C4-2B (cell line): ENCODE data around the gene LEMD1.

Experiments used
- H3K27ac ChIP-seq: fragments of 450-650 bp; 2 replicates; pipeline ENCODE4 v1.5.1; 2017
- ZFX ChIP-seq: fragments of 450-650 bp; IDR thresholded peaks from 2 replicates; pipeline ENCODE4 v1.6.1; 2017
- TF ChIP-seq, protein P1 (sequence below): fragments of 450-650 bp; conservative IDR thresholded peaks from 2 replicates; pipeline ENCODE4 v1.5.1; 2017; ENCODE audit warnings: mild to moderate bottlenecking

Gene LEMD1, protein sequence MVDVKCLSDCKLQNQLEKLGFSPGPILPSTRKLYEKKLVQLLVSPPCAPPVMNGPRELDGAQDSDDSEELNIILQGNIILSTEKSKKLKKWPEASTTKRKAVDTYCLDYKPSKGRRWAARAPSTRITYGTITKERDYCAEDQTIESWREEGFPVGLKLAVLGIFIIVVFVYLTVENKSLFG

DNA sequence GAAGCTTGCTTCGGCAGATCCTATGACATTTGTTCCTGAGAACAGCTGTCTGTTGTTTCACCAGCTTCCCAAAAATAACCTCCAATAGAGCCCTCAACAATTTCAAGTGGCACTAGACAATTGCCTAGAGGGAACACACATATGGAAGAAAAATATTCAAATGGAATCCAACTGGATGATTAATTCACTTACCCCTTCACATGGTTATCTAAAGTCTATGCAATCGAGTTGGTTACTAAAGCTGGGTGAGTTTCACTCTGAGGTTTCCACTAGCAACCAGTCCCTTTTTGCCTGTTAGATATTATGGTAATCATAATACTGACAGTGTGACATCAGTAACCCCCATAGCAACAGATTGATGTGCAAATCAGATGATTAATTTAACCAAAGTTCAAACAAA is at the start of gene LEMD1:
Gene LEMD1, minus strand, starts transcription at position 259 of the 400 bp plus-strand sequence. CDS start 1,520 bp downstream, outside the sequence.
- TF ChIP-seq ZFX: no peak
- H3K27ac ChIP-seq: no peak within 1 kb of the TSS

DNA sequence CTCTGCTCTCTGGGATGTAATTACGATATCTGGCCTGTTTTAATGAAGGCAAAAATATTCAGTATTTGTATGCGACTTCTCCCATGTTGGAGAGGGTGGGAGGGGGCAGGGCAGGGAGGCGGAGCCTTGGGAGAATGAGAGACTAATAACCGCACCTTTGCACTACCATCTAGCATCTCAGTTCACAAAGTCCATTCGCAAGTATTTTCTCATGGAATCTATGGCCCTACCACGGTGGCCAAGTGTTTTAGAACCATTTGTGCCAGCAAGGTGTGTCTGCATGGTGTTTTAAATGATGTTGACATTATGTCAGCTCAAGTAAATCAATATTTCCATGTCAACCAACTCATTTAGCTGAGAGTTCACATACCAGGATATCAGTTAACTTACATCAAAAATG is 48.3 kb upstream of the LEMD1 start:
- TF ChIP-seq, protein P1, sequence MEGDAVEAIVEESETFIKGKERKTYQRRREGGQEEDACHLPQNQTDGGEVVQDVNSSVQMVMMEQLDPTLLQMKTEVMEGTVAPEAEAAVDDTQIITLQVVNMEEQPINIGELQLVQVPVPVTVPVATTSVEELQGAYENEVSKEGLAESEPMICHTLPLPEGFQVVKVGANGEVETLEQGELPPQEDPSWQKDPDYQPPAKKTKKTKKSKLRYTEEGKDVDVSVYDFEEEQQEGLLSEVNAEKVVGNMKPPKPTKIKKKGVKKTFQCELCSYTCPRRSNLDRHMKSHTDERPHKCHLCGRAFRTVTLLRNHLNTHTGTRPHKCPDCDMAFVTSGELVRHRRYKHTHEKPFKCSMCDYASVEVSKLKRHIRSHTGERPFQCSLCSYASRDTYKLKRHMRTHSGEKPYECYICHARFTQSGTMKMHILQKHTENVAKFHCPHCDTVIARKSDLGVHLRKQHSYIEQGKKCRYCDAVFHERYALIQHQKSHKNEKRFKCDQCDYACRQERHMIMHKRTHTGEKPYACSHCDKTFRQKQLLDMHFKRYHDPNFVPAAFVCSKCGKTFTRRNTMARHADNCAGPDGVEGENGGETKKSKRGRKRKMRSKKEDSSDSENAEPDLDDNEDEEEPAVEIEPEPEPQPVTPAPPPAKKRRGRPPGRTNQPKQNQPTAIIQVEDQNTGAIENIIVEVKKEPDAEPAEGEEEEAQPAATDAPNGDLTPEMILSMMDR: no peak
- no peak for TF ChIP-seq ZFX

DNA sequence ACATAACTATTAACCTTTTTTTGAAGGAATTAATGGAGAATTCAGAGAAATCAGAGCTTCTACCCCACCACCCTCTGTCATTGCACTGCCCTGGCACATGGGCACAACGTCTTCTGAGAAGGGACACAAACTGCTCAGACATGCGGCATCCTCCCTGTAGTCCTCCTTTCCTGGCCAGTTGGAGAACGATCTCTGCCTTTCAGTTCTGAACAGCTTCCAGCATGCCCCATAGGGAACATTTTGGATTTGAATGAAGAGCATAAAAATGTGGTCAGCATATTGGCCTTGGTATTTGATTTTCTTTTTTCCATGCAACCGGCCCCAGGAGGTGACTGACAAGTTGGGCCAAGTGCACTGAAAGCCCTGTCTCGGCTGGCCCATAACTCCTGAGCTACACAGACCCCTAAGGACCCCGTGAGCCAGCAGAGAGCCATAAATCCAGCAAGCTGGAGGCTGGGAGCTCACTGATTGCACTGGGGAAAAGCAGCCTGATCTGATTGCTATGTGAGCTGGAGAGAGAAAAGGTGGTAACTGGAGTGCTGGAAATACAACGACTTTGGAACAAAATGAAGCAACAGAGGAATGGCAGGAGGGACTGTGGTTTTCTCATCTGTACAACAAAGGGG is 44.9 kb upstream of the LEMD1 start:
- TF ChIP-seq, protein P1: no peak
- no peak for TF ChIP-seq ZFX
- no peak overlapping the region for H3K27ac ChIP-seq

More for the DNA sequence above, 48.3 kb upstream of the LEMD1 start:
- no peak overlapping the region for H3K27ac ChIP-seq

DNA sequence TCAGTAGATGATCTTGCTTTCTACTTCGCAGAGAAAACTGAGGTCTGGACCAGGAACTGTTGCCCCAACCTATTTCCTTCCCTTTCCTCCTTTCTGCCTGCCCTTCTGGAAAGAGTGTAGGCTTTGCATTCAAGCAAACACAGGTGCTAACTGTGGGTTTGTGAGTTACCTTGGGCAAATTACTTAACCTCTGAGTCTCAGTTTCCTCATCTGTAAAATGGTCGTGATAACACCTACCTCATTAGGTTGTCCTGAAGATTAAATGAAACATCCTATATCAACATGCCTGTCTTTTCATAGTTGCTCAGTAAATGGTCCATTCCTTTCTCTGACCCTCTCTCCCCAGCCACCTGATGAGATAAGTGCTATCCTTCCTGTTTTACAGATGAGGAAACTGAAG is 43.5 kb upstream of the LEMD1 start:
- TF ChIP-seq, protein P1: no peak
- no peak for TF ChIP-seq ZFX
- no peak overlapping the region for H3K27ac ChIP-seq

DNA sequence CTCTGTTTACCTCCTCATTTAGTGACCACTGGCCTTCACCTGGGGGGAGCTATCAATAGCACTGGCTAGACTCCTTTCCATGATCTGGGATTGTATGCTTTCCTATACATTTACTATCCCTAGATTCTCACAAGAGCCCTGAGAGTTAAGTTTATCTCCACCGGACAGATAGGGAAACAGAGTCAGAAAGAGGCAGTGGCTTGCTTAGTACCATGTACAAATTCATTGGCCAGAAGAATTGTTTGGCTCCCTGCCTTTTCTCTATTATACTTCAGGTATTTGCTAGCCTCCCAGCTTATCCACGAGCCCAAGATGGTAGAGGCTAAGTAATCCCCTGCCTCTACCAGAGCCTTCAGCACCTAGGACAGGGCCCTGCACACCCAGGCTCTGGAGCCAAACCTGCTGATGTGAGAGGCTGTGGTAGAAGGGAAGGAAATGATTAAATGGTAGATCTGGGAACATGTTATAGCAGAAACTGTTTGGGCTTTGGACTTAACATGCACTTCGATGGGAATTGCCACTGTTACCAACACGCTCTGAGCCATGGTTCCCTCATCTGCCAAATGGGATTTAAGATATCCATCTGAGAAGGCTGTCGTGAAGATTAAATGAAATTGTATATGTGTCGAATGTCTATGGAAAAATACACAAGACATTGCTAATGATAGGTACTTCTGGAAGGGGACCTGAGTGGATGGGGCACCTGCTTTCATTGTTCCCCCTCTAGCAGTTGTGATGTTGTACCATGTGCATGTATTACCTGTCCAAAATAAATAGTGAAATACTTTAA is 37.1 kb upstream of the LEMD1 start:
- no peak overlapping the region for H3K27ac ChIP-seq
- TF ChIP-seq, protein P1: no peak
- TF ChIP-seq ZFX: no peak

DNA sequence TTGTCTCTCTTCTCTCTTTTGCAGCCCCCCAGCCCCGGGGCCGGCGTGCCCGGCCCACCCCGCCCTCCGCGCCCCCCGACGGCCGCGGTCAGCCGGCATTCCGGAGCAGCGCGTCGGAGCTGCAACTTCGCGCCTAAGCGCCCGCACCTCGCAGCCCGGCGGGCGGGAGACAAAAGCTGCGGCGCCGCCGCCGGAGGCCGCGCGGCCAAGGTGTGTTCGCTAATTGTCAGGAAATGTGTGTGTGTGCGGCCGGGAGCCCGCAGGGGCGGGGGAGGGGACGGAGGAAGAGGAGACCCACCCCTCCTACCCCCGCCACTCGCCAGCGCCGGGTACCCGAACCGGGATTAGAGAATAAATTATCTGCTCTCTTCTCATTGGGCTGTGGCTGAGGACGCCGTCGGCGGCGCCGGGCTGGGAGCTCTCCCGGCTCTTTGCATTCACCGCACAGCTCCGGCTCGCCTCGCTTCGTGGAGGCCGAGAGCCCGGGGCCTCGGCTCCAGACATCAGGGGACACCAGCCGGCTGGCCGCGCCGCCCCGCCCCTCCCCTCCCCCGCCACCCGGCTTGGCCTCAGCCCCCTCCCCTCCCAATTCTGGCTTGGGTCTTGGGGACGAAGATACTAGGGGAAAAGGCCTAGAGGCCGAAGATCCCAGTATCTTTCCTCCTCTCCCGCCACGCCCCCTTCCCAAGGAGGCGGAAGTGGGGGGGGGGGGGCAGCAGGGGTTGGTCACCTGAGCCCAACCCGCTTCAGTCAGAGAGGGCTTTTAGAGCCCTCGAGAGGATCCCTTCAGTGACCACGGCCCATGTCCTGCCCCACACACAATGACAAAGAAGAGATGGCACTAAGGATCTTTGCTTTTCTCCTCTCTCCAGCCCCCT is 35.3 kb upstream of the LEMD1 start:
- H3K27ac ChIP-seq: no peak overlapping the region
- TF ChIP-seq, protein P1: no peak
- TF ChIP-seq ZFX: no peak

DNA sequence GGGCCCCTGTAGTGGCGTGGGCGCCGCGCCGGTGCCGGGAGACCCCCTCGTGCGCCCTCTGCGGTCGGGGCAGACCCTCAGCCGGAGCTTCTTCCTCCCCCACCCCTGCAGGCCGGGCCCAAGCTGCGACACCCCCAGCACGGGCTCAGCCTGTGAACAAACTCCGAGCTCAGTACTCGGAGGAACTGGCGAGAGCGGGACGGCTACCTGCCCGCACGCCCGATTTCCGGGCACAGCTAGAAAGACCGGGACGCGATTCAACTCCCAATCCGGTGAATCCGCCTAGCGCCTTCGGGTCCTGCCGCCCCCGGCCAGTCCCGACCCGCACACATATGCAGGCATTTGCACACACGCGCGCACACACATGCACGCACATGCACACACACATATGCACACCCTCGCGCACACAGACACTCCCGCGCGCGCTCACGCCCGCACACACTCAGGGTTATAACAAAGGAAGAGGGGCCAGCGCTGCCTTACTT is 34.6 kb upstream of the LEMD1 start:
- no peak for TF ChIP-seq ZFX
- TF ChIP-seq, protein P1: no peak
- no peak overlapping the region for H3K27ac ChIP-seq
